PFSK-1 (cell line): ENCODE measurements around the gene KRT80.

Source experiments
- POLR2AphosphoS5 ChIP-seq: IDR thresholded peaks from 2 replicates; pipeline ENCODE4 v1.6.1; 2012; ENCODE audit warnings: low read depth, mild to moderate bottlenecking, control low read depth, low read length, moderate library complexity
- REST ChIP-seq, 2 experiments: IDR thresholded peaks; 2 replicates each; pipeline versions ENCODE4 v1.6.1 to v1.8.0; 2011 to 2012; ENCODE audit warnings: low read depth in 2 of 2, low read length in 2 of 2, control low read depth in 1 of 2, inconsistent platforms in 1 of 2, mild to moderate bottlenecking in 1 of 2, moderate library complexity in 1 of 2; ENCODE audit not compliant: insufficient read depth in 1 of 2
- TAF1 ChIP-seq: IDR thresholded peaks from 2 replicates; pipeline ENCODE4 v1.6.1; 2012; ENCODE audit warnings: low read length, control low read depth, borderline replicate concordance; ENCODE audit not compliant: insufficient read depth

GRCh38 chr12:52173526-52173925 lies 18.3 kb downstream of the KRT80 start:
- TF ChIP-seq REST (IDR thresholded peaks at IDR 0.05; ENCODE audit: insufficient read depth in 1 of 2, low read depth in 2 of 2, low read length in 2 of 2): no peak
- TF ChIP-seq POLR2AphosphoS5: no peak
- no peak for TF ChIP-seq TAF1
